ENCODE measurements around the gene PHF21B.
"Not testable (repeated sequence)": the region's sequence is repeated elsewhere in the genome, so short reads cannot be mapped to it uniquely, and the experiment has no call there.

DNA sequence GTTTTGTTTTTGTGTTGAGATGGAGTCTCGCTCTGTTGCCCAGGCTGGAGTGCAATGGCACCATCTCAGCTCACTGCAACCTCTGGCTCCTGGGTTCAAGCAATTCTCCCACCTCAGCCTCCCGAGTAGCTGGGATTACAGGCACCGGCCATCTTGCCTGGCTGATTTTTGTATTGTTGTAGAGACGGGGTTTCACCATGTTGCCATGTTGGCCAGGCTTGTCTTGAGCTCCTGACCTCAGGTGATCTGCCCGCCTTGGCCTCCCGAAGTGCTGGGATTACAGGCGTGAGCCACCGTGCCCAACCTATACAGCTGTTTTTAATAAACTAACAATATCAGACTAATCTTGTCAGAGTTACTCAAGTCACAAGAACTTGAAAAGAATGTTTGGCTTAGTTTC is 155.2 kb downstream of the PHF21B start:
- TF ChIP-seq, protein P1, sequence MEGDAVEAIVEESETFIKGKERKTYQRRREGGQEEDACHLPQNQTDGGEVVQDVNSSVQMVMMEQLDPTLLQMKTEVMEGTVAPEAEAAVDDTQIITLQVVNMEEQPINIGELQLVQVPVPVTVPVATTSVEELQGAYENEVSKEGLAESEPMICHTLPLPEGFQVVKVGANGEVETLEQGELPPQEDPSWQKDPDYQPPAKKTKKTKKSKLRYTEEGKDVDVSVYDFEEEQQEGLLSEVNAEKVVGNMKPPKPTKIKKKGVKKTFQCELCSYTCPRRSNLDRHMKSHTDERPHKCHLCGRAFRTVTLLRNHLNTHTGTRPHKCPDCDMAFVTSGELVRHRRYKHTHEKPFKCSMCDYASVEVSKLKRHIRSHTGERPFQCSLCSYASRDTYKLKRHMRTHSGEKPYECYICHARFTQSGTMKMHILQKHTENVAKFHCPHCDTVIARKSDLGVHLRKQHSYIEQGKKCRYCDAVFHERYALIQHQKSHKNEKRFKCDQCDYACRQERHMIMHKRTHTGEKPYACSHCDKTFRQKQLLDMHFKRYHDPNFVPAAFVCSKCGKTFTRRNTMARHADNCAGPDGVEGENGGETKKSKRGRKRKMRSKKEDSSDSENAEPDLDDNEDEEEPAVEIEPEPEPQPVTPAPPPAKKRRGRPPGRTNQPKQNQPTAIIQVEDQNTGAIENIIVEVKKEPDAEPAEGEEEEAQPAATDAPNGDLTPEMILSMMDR (IDR thresholded peaks at IDR 0.05; ENCODE audit: low read length), result not testable (repeated sequence)
- TF ChIP-seq EZH2 (IDR thresholded peaks at IDR 0.05; ENCODE audit: borderline replicate concordance, low read length), result not testable (repeated sequence)
